ENCODE results near the gene SERPINB13.
"Not testable (repeated sequence)": the region's sequence is repeated elsewhere in the genome, so short reads cannot be mapped to it uniquely, and the experiment has no call there.

The SERPINB13 gene

GRCh38 chr18:63590966-63591695 is 4.0 kb downstream of the SERPINB13 start:
- no peak for DNase-seq

GRCh38 chr18:63591725-63592124 is 4.6 kb downstream of the SERPINB13 start:
- DNase-seq = no peak

DNA sequence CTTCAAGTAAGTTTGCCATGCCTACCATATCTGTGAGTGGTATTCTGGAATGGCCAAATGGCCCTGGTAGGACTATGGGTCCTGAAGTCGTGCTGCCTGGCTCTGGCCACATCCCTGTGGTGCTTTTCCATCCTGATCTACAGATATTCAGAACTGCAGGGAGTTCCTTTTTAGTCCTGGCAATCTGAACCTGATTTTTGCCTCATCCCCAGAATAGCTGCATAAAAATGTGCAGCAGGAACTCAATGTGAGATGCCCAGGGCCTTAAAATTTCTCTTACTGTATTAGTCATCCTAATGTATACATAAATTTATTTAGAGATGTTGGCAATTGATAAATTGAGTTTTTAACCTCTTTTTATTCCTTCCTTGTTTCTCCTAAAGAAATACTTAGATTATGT is 5.3 kb downstream of the SERPINB13 start:
- no peak for DNase-seq

GRCh38 chr18:63596964-63597363 is 9.8 kb downstream of the SERPINB13 start:
- no peak for DNase-seq

GRCh38 chr18:63603355-63603754 is 16.2 kb downstream of the SERPINB13 start:
- DNase-seq = no peak

GRCh38 chr18:63603772-63604171 is 16.6 kb downstream of the SERPINB13 start:
- DNase-seq = no peak

- no peak for DNase-seq
These were observed 17.8 kb downstream of the SERPINB13 start for GRCh38 chr18:63604791-63605567.

- DNase-seq = no peak
These were observed 19.4 kb downstream of the SERPINB13 start for GRCh38 chr18:63606526-63606925.

DNA sequence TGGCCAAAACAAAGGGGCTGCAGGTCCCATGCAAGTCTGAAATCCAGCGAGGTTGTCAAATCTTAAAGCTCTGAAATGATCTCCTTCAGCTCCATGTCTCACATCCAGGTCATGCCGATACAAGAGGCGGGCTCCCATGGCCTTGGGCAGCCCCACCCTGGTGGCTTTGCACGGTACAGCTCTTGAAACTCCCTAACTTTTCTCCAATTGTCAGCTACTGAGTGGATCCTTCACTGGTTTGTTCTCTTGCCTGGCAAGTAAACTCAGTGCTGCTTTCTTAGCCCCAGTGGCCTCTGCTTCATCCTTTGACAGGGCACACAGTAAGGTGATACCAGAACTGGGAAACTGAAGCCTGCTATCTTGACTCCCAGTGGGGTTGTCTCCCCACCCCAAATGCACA is 26.3 kb downstream of the SERPINB13 start:
- DNase-seq = no peak

- peak; percentile 46 for DNase-seq
These were observed 30.1 kb downstream of the SERPINB13 start for GRCh38 chr18:63617049-63617914.

- no peak for DNase-seq
These were observed 30.7 kb downstream of the SERPINB13 start for GRCh38 chr18:63617915-63618234.

GRCh38 chr18:63619661-63620060 is 32.5 kb downstream of the SERPINB13 start:
- DNase-seq = no peak

DNA sequence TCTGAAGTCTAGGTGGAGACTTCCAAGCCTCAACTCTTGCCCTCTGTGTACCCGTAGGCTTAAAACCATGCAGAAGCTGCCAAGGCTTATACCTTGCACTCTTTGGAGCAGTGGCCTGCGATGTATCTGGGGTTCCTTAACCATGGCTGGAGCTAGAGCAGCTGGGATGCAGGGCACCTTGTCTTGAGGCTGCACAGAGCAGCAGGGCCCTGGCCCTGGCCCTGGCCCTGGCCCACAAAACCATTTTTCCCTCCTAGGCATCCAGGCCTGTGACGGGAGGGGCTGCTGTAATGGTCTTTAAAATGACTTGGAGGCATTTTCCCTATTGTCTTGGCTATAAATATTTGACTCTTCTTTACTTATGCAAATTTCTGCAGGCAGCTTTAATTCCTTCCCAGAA is 37.7 kb downstream of the SERPINB13 start:
- no peak for DNase-seq

- DNase-seq = no peak
These were observed 39.3 kb downstream of the SERPINB13 start for GRCh38 chr18:63626431-63626830.

- no peak for DNase-seq
These were observed 40.7 kb downstream of the SERPINB13 start for GRCh38 chr18:63627819-63628218.

- DNase-seq = no peak
These were observed 50.6 kb downstream of the SERPINB13 start for GRCh38 chr18:63637703-63638102.

DNA sequence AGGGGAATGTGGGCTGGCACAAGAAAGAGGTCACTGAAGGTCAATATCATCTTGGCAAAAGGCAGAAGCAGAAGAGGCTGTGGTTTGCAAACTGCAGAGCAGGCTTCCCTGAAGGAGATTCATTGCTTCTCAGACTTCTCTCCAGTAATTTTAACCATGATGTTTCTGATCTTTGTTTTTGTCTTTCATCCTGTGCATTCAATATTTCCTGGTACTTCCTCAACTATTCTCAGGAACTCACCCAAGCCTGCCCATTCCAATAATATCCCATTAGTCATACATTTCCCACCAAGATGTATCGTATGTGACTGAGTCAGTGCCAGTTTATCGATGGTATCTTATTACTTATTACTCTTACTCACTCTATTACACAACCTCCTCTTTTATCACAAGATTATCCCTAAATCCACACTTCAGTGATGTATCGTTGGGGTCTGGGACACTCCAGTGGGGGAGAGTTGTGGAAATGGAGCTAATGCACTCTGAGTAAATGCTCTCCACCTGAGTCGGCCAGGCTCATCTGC is 54.1 kb downstream of the SERPINB13 start:
- not testable (repeated sequence) for DNase-seq

- DNase-seq = not testable (repeated sequence)
These were observed 55.7 kb downstream of the SERPINB13 start for GRCh38 chr18:63642668-63643356.

DNA sequence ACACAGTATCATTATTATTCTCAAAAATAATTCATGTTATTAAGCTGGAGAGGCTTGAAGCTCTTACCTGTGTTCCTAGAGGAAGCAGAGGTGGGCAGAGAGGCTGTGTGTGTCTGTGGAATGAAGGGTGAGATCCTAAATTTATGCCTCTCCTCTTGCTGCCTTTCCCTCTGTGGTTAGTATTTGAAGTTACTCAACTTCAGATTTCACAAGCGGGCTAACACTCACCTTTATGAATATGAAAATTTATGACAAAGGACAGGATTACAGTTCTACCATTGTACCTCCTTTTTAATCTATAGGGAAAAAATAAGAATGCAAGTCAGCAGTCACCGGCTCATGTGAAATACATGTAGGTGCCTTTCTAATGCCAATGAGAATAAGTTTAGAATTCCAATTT is 57.0 kb downstream of the SERPINB13 start, which contains the start of gene SERPINB4:
TSS of gene SERPINB4 (minus strand) at position 115 of the 400 bp plus-strand sequence. CDS start 679 bp downstream, outside the sequence.
- DNase-seq = not testable (repeated sequence)

DNA sequence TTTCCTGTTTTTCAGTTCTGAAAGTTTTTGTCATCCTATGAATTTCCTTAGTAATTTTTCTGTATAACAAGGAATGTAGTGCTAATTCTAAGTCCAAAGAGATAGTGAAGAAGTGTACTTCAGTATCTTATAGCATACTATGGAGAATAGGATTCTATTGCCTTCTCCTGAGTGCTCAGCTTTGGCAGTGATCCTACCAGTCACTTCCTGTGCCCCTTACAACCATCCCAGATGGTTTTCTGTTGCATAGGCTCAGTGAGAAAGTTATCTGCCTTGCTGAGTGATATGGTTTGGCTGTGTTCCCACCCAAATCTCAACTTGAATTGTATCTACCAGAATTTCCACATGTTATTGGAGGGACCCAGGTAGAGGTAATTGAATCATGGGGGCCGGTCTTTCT is 57.6 kb downstream of the SERPINB13 start:
- DNase-seq = not testable (repeated sequence)

GRCh38 chr18:63646936-63647335 is 59.8 kb downstream of the SERPINB13 start:
- no peak for DNase-seq

DNA sequence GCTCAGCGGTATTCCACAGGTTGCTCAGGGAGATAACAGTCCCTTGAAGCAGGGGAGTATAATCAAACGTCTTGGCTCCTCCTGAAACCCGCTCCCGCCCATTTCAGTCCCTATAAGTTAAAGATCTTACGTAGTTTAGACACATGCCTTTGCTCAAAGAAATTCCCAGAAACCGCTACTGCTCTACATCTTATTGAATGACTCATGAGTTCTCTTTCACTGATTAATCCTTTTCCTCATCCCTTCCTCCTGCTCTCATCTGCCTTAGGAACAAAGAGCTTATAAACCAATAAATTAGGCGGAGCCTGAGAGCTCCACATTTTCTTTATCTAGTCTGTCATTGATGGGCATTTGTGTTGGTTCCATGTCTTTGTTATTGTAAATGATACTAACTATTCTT is 61.1 kb downstream of the SERPINB13 start:
- no peak for DNase-seq

All from NCI-H1436 (cell line).